ENCODE measurements around the gene HIF1AN. TPM values are rescaled to one million over a fixed set of nuclear protein-coding genes. Genes with fewer than 3 reads are reported as not detected.

HIF1AN gene
- total RNA-seq, 1 donor from 2014 or later = 50.6 TPM

- no peak for DNase-seq (ENCODE audit: low spot score)
Measured at GRCh38 chr10:100522107-100522801, 13.5 kb upstream of the HIF1AN start.

GRCh38 chr10:100522945-100523344 lies 12.8 kb upstream of the HIF1AN start:
- DNase-seq (ENCODE audit: low spot score) = no peak

GRCh38 chr10:100524206-100524605 lies 11.5 kb upstream of the HIF1AN start:
- DNase-seq (ENCODE audit: low spot score) = no peak

- no peak for DNase-seq (ENCODE audit: low spot score)
Measured at GRCh38 chr10:100524638-100525037, 11.1 kb upstream of the HIF1AN start.

GRCh38 chr10:100528123-100528886 lies 7.4 kb upstream of the HIF1AN start:
- no peak for DNase-seq (ENCODE audit: low spot score)

GRCh38 chr10:100528921-100529474 lies 6.7 kb upstream of the HIF1AN start:
- DNase-seq (ENCODE audit: low spot score) = no peak

GRCh38 chr10:100529475-100530298 lies 6.1 kb upstream of the HIF1AN start, which contains the start of gene NDUFB8:
Gene NDUFB8, minus strand, starts transcription at chr10:100529871. Its CDS starts 20 bp downstream, at chr10:100529851.
- peak; percentile 93 for DNase-seq (ENCODE audit: low spot score)

GRCh38 chr10:100531761-100532160 lies 4.0 kb upstream of the HIF1AN start:
- no peak for DNase-seq (ENCODE audit: low spot score)

- no peak for DNase-seq (ENCODE audit: low spot score)
Measured at GRCh38 chr10:100534726-100535125, 1.0 kb upstream of the HIF1AN start.

GRCh38 chr10:100535338-100535714 lies 417 bp upstream of the HIF1AN start:
- no peak for DNase-seq (ENCODE audit: low spot score)

- no peak for DNase-seq (ENCODE audit: low spot score)
Measured at GRCh38 chr10:100537475-100537874, 1.7 kb downstream of the HIF1AN start.

GRCh38 chr10:100544950-100545349 lies 9.2 kb downstream of the HIF1AN start:
- DNase-seq (ENCODE audit: low spot score) = no peak

GRCh38 chr10:100551196-100551595 lies 15.5 kb downstream of the HIF1AN start:
- DNase-seq (ENCODE audit: low spot score) = no peak

- DNase-seq (ENCODE audit: low spot score) = no peak
Measured at GRCh38 chr10:100551738-100552137, 16.0 kb downstream of the HIF1AN start.

- no peak for DNase-seq (ENCODE audit: low spot score)
Measured at GRCh38 chr10:100553929-100554328, 18.2 kb downstream of the HIF1AN start.

- DNase-seq (ENCODE audit: low spot score) = no peak
Measured at GRCh38 chr10:100554902-100555301, 19.2 kb downstream of the HIF1AN start.

GRCh38 chr10:100560248-100560647 lies 24.5 kb downstream of the HIF1AN start:
- no peak for DNase-seq (ENCODE audit: low spot score)

- no peak for DNase-seq (ENCODE audit: low spot score)
Measured at GRCh38 chr10:100561005-100561404, 25.3 kb downstream of the HIF1AN start.

- DNase-seq (ENCODE audit: low spot score) = peak; percentile 75
Measured at GRCh38 chr10:100562008-100562672, 26.4 kb downstream of the HIF1AN start.

GRCh38 chr10:100565206-100565985 lies 29.7 kb downstream of the HIF1AN start:
- no peak for DNase-seq (ENCODE audit: low spot score)

- no peak for DNase-seq (ENCODE audit: low spot score)
Measured at GRCh38 chr10:100566561-100566960, 30.8 kb downstream of the HIF1AN start.

All from ureter (tissue), 1 donor.